GM21515 (cell line): Measurements from ENCODE around the gene MED29.

ENCODE experiments used
- ATAC-seq: cut with Tn5 transposase; IDR thresholded peaks from one replicate; pipeline ENCODE4 v1.9.1; 2021; ENCODE audit not compliant: unreplicated experiment

MED29 gene

GRCh38 chr19:39410017-39410830 is 19.0 kb downstream of the MED29 start:
- no peak for ATAC-seq

DNA sequence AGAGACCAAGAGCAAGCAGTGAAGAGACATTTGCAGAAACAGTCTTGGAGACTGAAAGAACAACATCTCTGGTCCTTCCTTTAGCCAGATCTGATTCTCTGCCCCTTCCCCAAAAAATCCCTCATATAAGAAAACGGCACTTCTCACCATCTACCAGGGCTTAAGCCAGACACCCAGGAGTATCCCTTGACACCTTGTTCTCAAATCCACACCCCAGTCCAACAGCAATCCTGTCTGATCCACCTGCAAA is 19.6 kb downstream of the MED29 start:
- no peak for ATAC-seq

DNA sequence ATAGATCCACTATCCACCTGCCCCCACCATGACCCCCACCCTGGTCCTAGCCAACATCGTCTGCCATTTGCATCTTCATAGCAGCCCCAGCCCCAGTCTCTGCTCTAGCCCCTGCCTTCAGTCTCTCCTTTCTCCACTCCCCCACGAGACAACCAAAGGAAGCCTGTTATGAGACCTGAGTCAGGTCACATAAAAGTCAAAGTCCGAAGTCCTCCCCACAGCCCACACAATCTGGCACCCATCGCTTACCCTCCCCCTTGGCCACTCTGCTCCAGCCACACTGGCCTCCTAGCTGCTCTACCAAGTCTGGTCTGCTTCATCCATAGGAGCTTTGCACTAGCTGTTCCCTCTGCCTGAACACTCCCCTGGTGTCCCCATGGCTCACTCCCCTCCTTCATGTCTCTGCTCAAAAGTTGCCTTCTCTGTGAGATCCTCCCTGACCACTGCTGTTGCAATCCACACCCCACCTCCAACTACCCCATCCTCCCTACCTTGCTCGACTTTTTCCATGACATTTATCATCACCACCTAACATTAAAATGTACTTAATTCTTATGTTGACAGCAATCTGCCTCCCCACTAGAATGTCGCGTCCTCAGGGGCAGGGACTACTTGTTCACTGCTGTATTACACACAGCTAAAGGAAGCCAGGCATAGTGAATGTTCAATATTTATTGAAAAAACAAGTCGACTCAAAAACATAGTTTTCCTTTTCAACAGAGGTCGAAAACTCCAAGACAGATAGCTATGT is 20.1 kb downstream of the MED29 start:
- ATAC-seq: no peak

- peak; percentile 15 for ATAC-seq
Observed at GRCh38 chr19:39411832-39412099, 20.6 kb downstream of the MED29 start.

GRCh38 chr19:39412100-39412866 is 21.1 kb downstream of the MED29 start, which contains the start of gene PLEKHG2:
PLEKHG2 (plus strand) TSS chr19:39412669; CDS start chr19:39414087, 1,418 bp downstream.
- peak; percentile 41 for ATAC-seq

GRCh38 chr19:39412867-39413271 is 21.7 kb downstream of the MED29 start:
- ATAC-seq: no peak

DNA sequence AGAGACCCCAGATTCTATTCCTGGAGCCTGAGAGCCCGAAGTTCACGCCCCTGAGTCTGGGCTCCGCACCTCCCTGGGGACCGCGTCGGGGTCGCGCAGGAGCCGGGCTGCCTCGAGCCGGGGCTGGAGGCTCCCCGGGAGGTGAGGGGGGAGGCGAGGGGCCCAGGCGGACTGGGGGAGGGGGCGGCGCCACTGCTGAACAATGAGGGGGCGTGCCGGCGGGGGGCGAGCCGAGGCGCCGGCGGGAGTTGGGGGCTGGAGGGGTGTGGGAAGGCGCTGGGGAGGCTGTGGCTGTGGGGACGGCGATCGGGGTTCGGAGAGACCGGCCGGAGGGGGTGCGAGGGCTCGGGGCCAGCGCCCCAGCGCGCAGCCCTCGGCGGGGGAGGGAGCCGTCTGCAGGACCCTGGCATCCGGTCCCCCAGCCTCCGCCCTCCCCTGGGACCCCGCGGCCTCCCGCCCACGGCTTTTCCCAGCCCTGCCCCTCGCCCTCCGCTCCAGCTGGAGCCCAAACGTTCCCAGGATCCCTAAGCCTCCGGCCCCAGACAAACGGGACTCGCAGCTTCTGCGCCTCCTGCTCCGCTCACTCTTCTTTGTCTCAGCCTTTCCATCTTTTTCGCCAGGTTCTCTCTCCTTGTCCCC is 22.2 kb downstream of the MED29 start:
- no peak for ATAC-seq

- no peak for ATAC-seq
Observed at GRCh38 chr19:39413911-39414608, 22.9 kb downstream of the MED29 start.

- no peak for ATAC-seq
Observed at GRCh38 chr19:39415111-39416046, 24.2 kb downstream of the MED29 start.

DNA sequence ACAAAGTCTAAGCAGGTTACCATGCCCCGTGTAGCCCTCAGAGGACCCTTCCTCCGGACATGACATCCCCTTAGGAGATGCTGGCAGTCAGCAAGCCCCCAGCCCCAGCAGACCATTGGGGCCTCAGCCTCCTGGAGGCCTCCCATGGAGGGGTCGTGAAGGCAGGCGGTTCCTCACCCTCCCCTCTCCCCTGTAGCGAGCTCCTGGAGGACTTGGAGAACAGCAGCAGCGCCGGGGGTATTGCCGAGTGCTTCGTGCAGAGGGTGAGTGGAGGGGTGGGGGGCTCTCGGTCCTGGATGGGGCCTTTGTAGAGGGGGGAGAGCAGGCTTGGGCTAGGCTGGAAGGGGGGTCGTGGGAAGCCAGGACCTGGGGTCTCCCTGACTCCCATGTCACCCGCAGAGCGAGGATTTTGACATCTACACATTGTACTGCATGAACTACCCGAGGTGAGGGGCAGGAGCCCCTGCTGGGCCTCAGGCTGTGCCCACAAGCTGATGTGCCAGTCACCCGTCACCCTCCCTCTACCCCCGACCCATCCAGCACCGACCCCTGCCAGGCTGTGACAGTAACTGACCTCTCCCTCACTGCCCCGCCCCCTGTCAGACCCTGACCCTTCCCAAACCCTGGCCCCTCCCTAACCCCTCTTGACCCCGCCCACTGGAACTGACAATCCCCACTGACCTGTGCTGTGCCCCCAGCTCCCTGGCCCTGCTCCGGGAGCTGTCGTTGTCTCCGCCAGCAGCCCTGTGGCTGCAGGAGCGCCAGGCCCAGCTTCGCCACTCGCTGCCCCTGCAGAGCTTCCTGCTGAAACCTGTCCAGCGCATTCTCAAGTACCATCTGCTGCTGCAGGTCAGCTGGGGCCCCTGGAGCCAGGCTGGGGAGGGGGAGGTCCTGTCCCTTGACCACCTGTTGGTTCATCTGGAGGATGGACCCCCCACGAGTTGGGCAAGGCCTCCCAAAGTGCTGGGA is 25.3 kb downstream of the MED29 start:
- no peak for ATAC-seq

DNA sequence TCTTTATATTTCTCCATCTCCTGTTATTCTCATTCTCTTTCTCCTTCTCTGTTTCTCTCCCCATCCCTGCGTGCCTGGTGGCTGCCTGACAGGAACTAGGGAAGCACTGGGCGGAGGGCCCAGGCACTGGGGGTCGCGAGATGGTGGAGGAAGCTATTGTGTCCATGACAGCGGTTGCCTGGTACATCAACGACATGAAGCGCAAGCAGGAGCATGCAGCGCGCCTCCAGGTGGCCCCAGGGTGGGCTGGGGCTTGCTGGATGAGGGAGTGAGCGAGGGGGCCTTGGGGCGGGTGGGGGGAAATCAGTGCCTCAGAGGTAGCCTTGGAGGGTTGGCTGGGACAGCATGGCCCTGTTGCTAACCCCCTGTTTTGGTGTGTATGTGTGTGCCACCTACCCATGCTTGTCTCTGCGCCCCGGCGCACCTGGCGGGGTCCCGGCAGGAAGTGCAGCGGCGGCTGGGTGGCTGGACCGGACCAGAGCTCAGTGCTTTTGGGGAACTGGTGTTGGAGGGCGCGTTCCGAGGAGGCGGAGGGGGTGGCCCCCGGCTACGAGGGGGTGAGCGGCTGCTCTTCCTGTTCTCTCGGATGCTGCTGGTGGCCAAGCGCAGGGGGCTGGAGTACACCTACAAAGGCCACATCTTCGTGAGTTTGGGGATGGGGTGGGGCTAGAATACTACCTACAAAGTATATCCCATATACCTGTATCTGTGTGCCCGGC is 26.4 kb downstream of the MED29 start:
- no peak for ATAC-seq

DNA sequence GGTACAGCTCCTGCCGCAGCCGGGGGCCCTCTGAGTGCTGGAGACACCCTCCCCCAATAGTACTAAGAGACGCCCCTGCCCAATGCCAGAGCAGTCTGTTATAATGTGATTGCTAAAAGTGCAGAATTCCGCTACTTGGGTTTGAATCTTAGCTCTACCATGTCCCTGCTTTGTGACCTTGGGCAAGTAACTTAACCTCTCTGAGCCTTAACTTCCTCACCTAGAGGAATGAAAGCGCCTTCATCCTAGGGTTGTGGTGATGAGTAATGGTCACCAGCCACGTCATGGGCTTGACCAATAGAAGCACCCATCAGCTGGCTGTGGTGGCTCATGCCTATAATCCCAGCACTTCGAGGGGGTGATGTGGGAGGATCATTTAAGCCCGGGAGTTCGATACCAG is 27.8 kb downstream of the MED29 start:
- no peak for ATAC-seq

DNA sequence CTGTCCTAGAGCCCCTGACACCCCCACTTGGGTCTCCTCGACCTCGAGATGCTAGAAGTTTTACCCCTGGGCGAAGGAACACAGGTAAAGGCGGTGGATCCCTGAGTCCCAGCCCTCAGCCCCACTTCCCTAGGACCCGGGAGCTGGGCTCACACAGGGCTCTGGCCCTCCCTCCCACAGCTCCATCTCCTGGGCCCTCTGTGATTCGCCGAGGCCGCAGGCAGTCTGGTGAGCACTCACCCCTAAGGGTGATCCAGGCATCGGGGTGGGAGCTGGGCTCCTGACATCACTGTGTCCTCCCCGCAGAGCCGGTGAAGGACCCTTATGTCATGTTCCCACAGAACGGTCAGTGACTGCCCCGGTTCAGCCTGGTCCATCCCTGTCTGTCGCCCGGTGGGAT is 29.6 kb downstream of the MED29 start:
- ATAC-seq: no peak

- ATAC-seq: no peak
Observed at GRCh38 chr19:39422020-39422419, 30.8 kb downstream of the MED29 start.

DNA sequence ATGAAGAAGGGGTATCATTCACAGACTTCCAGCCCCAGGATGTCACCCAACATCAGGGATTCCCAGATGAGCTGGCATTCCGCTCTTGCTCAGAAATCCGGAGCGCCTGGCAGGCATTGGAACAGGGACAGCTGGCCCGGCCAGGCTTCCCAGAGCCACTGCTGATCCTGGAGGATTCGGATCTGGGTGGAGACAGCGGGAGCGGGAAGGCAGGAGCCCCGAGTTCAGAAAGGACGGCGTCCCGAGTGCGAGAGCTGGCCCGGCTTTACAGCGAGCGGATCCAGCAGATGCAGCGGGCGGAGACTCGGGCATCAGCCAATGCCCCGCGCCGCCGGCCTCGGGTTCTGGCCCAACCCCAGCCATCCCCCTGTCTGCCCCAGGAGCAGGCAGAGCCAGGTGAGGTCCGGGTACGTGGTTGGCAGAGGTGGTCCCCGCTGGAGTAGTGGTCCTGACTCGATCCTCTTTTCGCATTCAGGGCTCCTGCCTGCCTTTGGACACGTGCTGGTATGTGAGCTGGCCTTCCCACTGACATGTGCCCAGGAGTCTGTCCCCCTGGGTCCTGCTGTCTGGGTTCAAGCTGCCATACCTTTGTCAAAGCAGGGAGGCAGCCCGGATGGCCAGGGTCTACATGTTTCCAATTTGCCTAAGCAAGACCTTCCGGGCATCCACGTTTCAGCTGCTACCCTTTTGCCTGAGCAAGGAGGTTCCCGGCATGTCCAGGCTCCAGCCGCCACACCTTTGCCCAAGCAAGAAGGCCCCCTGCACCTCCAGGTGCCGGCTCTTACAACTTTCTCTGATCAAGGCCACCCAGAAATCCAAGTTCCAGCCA is 32.3 kb downstream of the MED29 start:
- no peak for ATAC-seq

DNA sequence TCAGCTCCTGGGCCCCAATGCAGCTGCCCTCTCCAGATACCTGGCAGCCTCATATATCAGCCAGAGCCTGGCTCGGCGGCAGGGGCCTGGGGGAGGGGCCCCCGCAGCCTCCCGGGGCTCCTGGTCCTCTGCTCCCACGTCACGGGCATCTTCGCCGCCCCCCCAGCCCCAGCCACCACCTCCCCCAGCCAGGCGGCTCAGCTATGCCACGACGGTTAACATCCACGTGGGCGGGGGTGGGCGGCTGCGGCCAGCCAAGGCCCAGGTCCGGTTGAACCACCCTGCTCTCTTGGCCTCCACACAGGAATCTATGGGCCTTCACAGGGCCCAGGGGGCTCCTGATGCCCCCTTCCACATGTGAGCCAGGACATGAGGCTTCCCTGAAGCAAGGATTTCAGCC is 33.8 kb downstream of the MED29 start:
- ATAC-seq: no peak

- no peak for ATAC-seq
Observed at GRCh38 chr19:39425744-39426143, 34.6 kb downstream of the MED29 start.
